Naive thymus-derived CD8-positive, alpha-beta T cell (primary cell): Measurements from ENCODE around the gene GPR62. TPM values are rescaled to one million over a fixed set of nuclear protein-coding genes. Genes with fewer than 3 reads are reported as not detected.

Experiments
- ATAC-seq, 2 donors: fragments of 150-1000 bp; cut with Tn5 transposase in 1 of 2; sonication (Bioruptor Pico), chemical (Tn5 transposase) in 1 of 2; 1 replicate in 1 of 2; 2 replicates in 1 of 2; pipeline ENCODE4 v1.10.0; 2021; ENCODE audit warnings: mild to moderate bottlenecking in 2 of 2, moderate library complexity in 2 of 2
- POLR2A ChIA-PET: fragments of 350-600 bp; sonication (Branson Sonifier 250); formaldehyde crosslinking; loops from one replicate; lab custom pipeline; 2021; ENCODE audit warnings: antibody characterized with exemption; lab: Charles Lee
- DNase-seq, 10 donors: peaks; one replicate each; pipeline versions ENCODE4 v3.0.0 to v3.0.0-alpha.2; 2020 to 2022
- H3K27ac Mint-ChIP-seq, 10 donors: one replicate each; pipeline ENCODE4 v1.8.0; 2020 to 2022; ENCODE audit warnings: mild to moderate bottlenecking in 10 of 10, mixed read lengths in 10 of 10, moderate library complexity in 4 of 10, inconsistent platforms in 1 of 10
- H3K27me3 Mint-ChIP-seq, 5 donors: one replicate each; pipeline ENCODE4 v1.8.0; 2021 to 2022; ENCODE audit warnings: mixed read lengths in 5 of 5
- H3K36me3 Mint-ChIP-seq, 3 donors: one replicate each; pipeline ENCODE4 v1.8.0; 2020 to 2022; ENCODE audit warnings: mixed read lengths in 3 of 3, mild to moderate bottlenecking in 2 of 3, inconsistent platforms in 1 of 3
- H3K4me1 Mint-ChIP-seq, 4 donors: one replicate each; pipeline ENCODE4 v1.8.0; 2021 to 2022; ENCODE audit warnings: mixed read lengths in 4 of 4
- H3K4me3 Mint-ChIP-seq, 10 donors: one replicate each; pipeline ENCODE4 v1.8.0; 2020 to 2022; ENCODE audit warnings: mild to moderate bottlenecking in 10 of 10, mixed read lengths in 10 of 10, moderate library complexity in 6 of 10, inconsistent platforms in 1 of 10
- H3K9me3 Mint-ChIP-seq, 9 donors: one replicate each; pipeline ENCODE4 v1.8.0; 2020 to 2022; ENCODE audit warnings: mixed read lengths in 9 of 9, mild to moderate bottlenecking in 3 of 9, inconsistent platforms in 1 of 9, moderate library complexity in 1 of 9
- polyA plus RNA-seq, 3 donors: library from polyadenylated mRNA; unstranded; fragments of 300-500 nt; fragmentation: Illumina TruSeq; gene quantifications; one replicate each; pipeline ENCODE4 v1.2.3, GENCODE V29; 2021
- total RNA-seq, 8 experiments: library from RNA in 2 of 8; stranded (reverse) in 2 of 8; gene quantifications; one replicate each; pipeline ENCODE4 v1.2.3 and lab custom pipeline; 2021 to 2026

Gene GPR62
- total and polyA plus RNA-seq, 5 experiments from 2014 or later = not detected

- ATAC-seq (no peak), DNase-seq (no peak)
- POLR2A ChIA-PET = interaction anchor here (1.2 kb wide), 1 partner anchor 47 kb away, joined by 3 read pairs; the partner anchor contains the start of gene RPL29
- H3K27me3 Mint-ChIP-seq = peaks cover 6 to 17% (median 12%) of the 10 kb centered on the region in 5 donors
- H3K36me3 Mint-ChIP-seq = no peaks in the 10 kb centered on the region
- peaks cover 0 to 7% (median 2%) of the 10 kb centered on the region in 4 donors for H3K4me1 Mint-ChIP-seq
- H3K27ac Mint-ChIP-seq = no peak overlapping the region
- H3K9me3 Mint-ChIP-seq = no peaks in the 10 kb centered on the region
- no peak overlapping the region for H3K4me3 Mint-ChIP-seq
Observed at GRCh38 chr3:51949121-51949520, 6.1 kb upstream of the GPR62 start.

- H3K4me3 Mint-ChIP-seq = no peak overlapping the region
- H3K36me3 Mint-ChIP-seq = no peaks in the 10 kb centered on the region
- POLR2A ChIA-PET = interaction anchor here (0.7 to 0.9 kb wide), 2 partner anchors 16 to 17 kb away, joined by 3 to 4 read pairs; partner anchors contain the start of gene PCBP4
- no peaks in the 10 kb centered on the region for H3K9me3 Mint-ChIP-seq
- peaks cover 8 to 28% (median 16%) of the 10 kb centered on the region in 5 donors for H3K27me3 Mint-ChIP-seq
- DNase-seq (no peak), ATAC-seq (no peak)
- H3K27ac Mint-ChIP-seq = no peak overlapping the region
- peaks cover 0 to 10% (median 3%) of the 10 kb centered on the region in 4 donors for H3K4me1 Mint-ChIP-seq
Observed at GRCh38 chr3:51950899-51951298, 4.3 kb upstream of the GPR62 start.

GRCh38 chr3:51953445-51953844, 1.7 kb upstream of the GPR62 start:
- H3K27ac Mint-ChIP-seq = peak overlapping the region in 2 of 10 donors; percentile 22 to 37
- ATAC-seq = no peak

GRCh38 chr3:51954105-51954504, 1.1 kb upstream of the GPR62 start:
- POLR2A ChIA-PET = interaction anchor here (1.6 kb wide), 1 partner anchor 26 kb away, joined by 5 read pairs; no protein-coding TSS in a partner anchor
- Mint-ChIP-seq H3K27me3 (peaks cover 8 to 28% (median 20%) of the 10 kb centered on the region in 5 donors), H3K27ac (no peak overlapping the region), H3K9me3 (no peaks in the 10 kb centered on the region), H3K4me3 (peak overlapping the region in 6 of 10 donors; percentile 22 to 56 (median 37)), H3K4me1 (peaks cover 0 to 12% (median 10%) of the 10 kb centered on the region in 4 donors), H3K36me3 (peaks cover 0 to 4% (median 2%) of the 10 kb centered on the region in 3 donors)
- ATAC-seq = no peak
- DNase-seq = no peak

More at GRCh38 chr3:51953445-51953844, 1.7 kb upstream of the GPR62 start:
- Mint-ChIP-seq H3K36me3 (peaks cover 0 to 3% (median 2%) of the 10 kb centered on the region in 3 donors), H3K9me3 (no peaks in the 10 kb centered on the region), H3K27me3 (peaks cover 8 to 28% (median 19%) of the 10 kb centered on the region in 5 donors), H3K4me1 (peaks cover 0 to 12% (median 10%) of the 10 kb centered on the region in 4 donors), H3K4me3 (peak overlapping the region in 2 of 10 donors; percentile 22 to 55)
- no peak for DNase-seq
- POLR2A ChIA-PET = interaction anchor here (1.6 kb wide), 1 partner anchor 27 kb away, joined by 5 read pairs; no protein-coding TSS in a partner anchor

GRCh38 chr3:51954713-51955112, 468 bp upstream of the GPR62 start:
- Mint-ChIP-seq H3K36me3 (peaks cover 0 to 4% (median 2%) of the 10 kb centered on the region in 3 donors), H3K27me3 (peaks cover 8 to 28% (median 20%) of the 10 kb centered on the region in 5 donors), H3K4me3 (peak overlapping the region in 1 of 10 donors; percentile 51), H3K9me3 (no peaks in the 10 kb centered on the region), H3K4me1 (peaks cover 0 to 12% (median 10%) of the 10 kb centered on the region in 4 donors), H3K27ac (no peak overlapping the region)
- POLR2A ChIA-PET = no interaction called here
- no peak for DNase-seq
- ATAC-seq = no peak

- peaks cover 0 to 12% (median 10%) of the 10 kb centered on the region in 4 donors for H3K4me1 Mint-ChIP-seq
- H3K27ac Mint-ChIP-seq = no peak overlapping the region
- ATAC-seq (peak; percentile 84 to 89), DNase-seq (peak; percentile 24 to 73 (median 48))
- H3K9me3 Mint-ChIP-seq = no peaks in the 10 kb centered on the region
- peaks cover 0 to 4% (median 4%) of the 10 kb centered on the region in 3 donors for H3K36me3 Mint-ChIP-seq
- H3K4me3 Mint-ChIP-seq = peak overlapping the region; percentile 48 to 76 (median 62)
- POLR2A ChIA-PET = interaction anchor here (0.7 kb wide), 1 partner anchor 19 kb away, joined by 4 read pairs; the partner anchor contains the start of gene ABHD14A
- H3K27me3 Mint-ChIP-seq = peaks cover 8 to 28% (median 20%) of the 10 kb centered on the region in 5 donors
Observed at GRCh38 chr3:51955893-51956770, 951 bp downstream of the GPR62 start.

GRCh38 chr3:51957520-51958205, 2.5 kb downstream of the GPR62 start:
- Mint-ChIP-seq H3K27ac (peak overlapping the region in 1 of 10 donors; percentile 72), H3K9me3 (no peaks in the 10 kb centered on the region), H3K36me3 (peaks cover 0 to 4% (median 4%) of the 10 kb centered on the region in 3 donors), H3K4me1 (peaks cover 0 to 12% (median 9%) of the 10 kb centered on the region in 4 donors), H3K27me3 (peaks cover 7 to 27% (median 17%) of the 10 kb centered on the region in 5 donors), H3K4me3 (no peak overlapping the region)
- DNase-seq (no peak), ATAC-seq (no peak)
- POLR2A ChIA-PET = interaction anchor here (0.7 to 1.4 kb wide), 4 partner anchors 10 to 18 kb away, joined by 3 to 5 read pairs (median 3); partner anchors contain the start of genes ABHD14A, ABHD14B and PCBP4

GRCh38 chr3:51958603-51959521, 3.7 kb downstream of the GPR62 start:
- Mint-ChIP-seq H3K36me3 (peaks cover 0 to 4% (median 4%) of the 10 kb centered on the region in 3 donors), H3K27me3 (peaks cover 2 to 24% (median 8%) of the 10 kb centered on the region in 5 donors), H3K27ac (peak overlapping the region in 2 of 10 donors; percentile 7 to 85), H3K4me3 (peak overlapping the region in 1 of 10 donors; percentile 51), H3K9me3 (no peaks in the 10 kb centered on the region), H3K4me1 (peaks cover 0 to 12% (median 8%) of the 10 kb centered on the region in 4 donors)
- DNase-seq = peak in 1 of 10 donors; percentile 52
- ATAC-seq = no peak
- POLR2A ChIA-PET = interaction anchor here (0.8 to 1.4 kb wide), 2 partner anchors 15 to 16 kb away, joined by 3 to 5 read pairs; partner anchors contain the start of genes ABHD14A and ABHD14B

GRCh38 chr3:51959651-51960050, 4.5 kb downstream of the GPR62 start:
- POLR2A ChIA-PET = interaction anchor here (0.5 kb wide), 1 partner anchor 36 kb away, joined by 3 read pairs; the partner anchor contains the start of gene RPL29
- no peak overlapping the region for H3K27ac Mint-ChIP-seq
- ATAC-seq = no peak
- no peak overlapping the region for H3K4me3 Mint-ChIP-seq
- peak in 1 of 10 donors; percentile 45 for DNase-seq
- H3K27me3 Mint-ChIP-seq = peaks cover 0 to 16% (median 4%) of the 10 kb centered on the region in 5 donors
- no peaks in the 10 kb centered on the region for H3K9me3 Mint-ChIP-seq
- peaks cover 0 to 9% (median 5%) of the 10 kb centered on the region in 4 donors for H3K4me1 Mint-ChIP-seq
- H3K36me3 Mint-ChIP-seq = peaks cover 0 to 4% (median 4%) of the 10 kb centered on the region in 3 donors

- peaks cover 0 to 8% (median 2%) of the 10 kb centered on the region in 5 donors for H3K27me3 Mint-ChIP-seq
- H3K4me3 Mint-ChIP-seq = no peak overlapping the region
- no peak overlapping the region for H3K27ac Mint-ChIP-seq
- H3K4me1 Mint-ChIP-seq = peaks cover 4 to 16% (median 6%) of the 10 kb centered on the region in 4 donors
- peaks cover 0 to 4% (median 4%) of the 10 kb centered on the region in 3 donors for H3K36me3 Mint-ChIP-seq
- ATAC-seq = no peak
- POLR2A ChIA-PET = no interaction called here
- DNase-seq = no peak
- no peaks in the 10 kb centered on the region for H3K9me3 Mint-ChIP-seq
Observed at GRCh38 chr3:51960386-51960785, 5.2 kb downstream of the GPR62 start.

- Mint-ChIP-seq H3K4me3 (no peak overlapping the region), H3K27me3 (peaks cover 0 to 8% (median 2%) of the 10 kb centered on the region in 5 donors), H3K9me3 (no peaks in the 10 kb centered on the region), H3K4me1 (peaks cover 5 to 20% (median 10%) of the 10 kb centered on the region in 4 donors), H3K36me3 (peaks cover 0 to 4% (median 4%) of the 10 kb centered on the region in 3 donors), H3K27ac (peak overlapping the region in 1 of 10 donors; percentile 15)
- POLR2A ChIA-PET = no interaction called here
- no peak for ATAC-seq
- DNase-seq = peak in 1 of 10 donors; percentile 57
Observed at GRCh38 chr3:51961011-51961410, 5.8 kb downstream of the GPR62 start.
